IgD-negative memory B cell (primary cell): ENCODE data around the gene HIPK2. TPM values are rescaled to one million over a fixed set of nuclear protein-coding genes. Genes with fewer than 3 reads are reported as not detected.
A peak's percentile ranks its signal among the peaks of the same experiment; 100 is the strongest.

ENCODE experiments used
- H3K27ac Mint-ChIP-seq, 3 donors: one replicate each; pipeline ENCODE4 v1.8.0; 2020 to 2022; ENCODE audit warnings: mild to moderate bottlenecking in 3 of 3, mixed read lengths in 3 of 3, moderate library complexity in 1 of 3
- H3K27me3 Mint-ChIP-seq: one replicate; pipeline ENCODE4 v1.8.0; 2021; ENCODE audit warnings: mixed read lengths
- H3K36me3 Mint-ChIP-seq: one replicate; pipeline ENCODE4 v1.8.0; 2020; ENCODE audit warnings: mild to moderate bottlenecking, mixed read lengths
- H3K4me1 Mint-ChIP-seq, 3 donors: one replicate each; pipeline ENCODE4 v1.8.0; 2020 to 2022; ENCODE audit warnings: mixed read lengths in 3 of 3, mild to moderate bottlenecking in 1 of 3
- H3K4me3 Mint-ChIP-seq, 4 donors: one replicate each; pipeline ENCODE4 v1.8.0; 2020 to 2022; ENCODE audit warnings: mild to moderate bottlenecking in 4 of 4, mixed read lengths in 4 of 4, moderate library complexity in 3 of 4
- H3K9me3 Mint-ChIP-seq, 3 donors: one replicate each; pipeline ENCODE4 v1.8.0; 2020 to 2021; ENCODE audit warnings: mixed read lengths in 3 of 3, mild to moderate bottlenecking in 1 of 3
- polyA plus RNA-seq: library from polyadenylated mRNA; unstranded; fragments of 300-500 nt; fragmentation: Illumina TruSeq; gene quantifications from one replicate; pipeline ENCODE4 v1.2.3, GENCODE V29; 2021

The HIPK2 gene
- polyA plus RNA-seq, 1 donor from 2014 or later: 5.5 TPM

DNA sequence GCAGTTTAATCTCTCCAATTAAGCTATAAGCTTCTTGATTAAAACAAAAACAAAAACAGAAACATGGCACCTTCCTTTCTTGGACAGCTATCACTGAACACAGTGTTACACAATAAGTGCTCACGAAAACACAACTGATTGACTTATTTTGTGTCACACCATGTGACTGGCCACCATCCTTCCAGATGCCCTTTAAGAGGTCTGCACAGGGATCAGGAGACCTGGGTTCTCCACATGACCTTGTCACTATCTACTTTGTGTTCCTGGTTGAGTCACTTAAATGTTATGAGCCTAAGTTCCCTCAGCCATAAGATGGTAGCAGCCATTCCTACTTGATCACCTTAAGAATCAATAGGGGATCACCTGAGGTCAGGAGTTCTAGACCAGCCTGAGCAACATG, 120.1 kb downstream of the HIPK2 start:
- Mint-ChIP-seq H3K27me3 (no peaks in the 10 kb centered on the region), H3K27ac (no peak overlapping the region), H3K4me1 (peaks cover 24 to 35% (median 32%) of the 10 kb centered on the region in 3 donors), H3K4me3 (no peak overlapping the region), H3K36me3 (peaks cover 9% of the 10 kb centered on the region), H3K9me3 (no peaks in the 10 kb centered on the region)

DNA sequence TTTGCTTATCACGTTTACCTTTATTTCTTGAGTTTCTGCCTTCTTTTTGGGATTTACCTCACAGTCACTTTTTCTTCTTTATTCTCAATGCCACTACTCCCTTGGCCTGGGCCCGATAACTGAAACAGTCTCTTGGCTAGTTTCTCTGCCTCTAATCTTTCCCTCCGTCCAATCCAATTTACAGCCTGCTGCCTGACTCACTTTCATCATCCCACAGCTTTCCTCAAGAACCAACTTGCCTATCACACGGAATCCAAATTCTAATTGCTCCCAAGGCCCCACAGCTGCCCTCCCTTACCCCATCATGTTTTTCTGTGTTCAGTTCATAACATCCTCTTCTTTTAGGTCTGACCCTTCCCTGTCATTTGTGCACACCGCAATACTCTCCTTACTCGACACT, 121.4 kb downstream of the HIPK2 start:
- peaks cover 25 to 35% (median 30%) of the 10 kb centered on the region in 3 donors for H3K4me1 Mint-ChIP-seq
- H3K27ac Mint-ChIP-seq: peak overlapping the region in 2 of 3 donors; percentile 1 to 12
- H3K36me3 Mint-ChIP-seq: peaks cover 6% of the 10 kb centered on the region
- peak overlapping the region in 1 of 4 donors; percentile 33 for H3K4me3 Mint-ChIP-seq
- no peaks in the 10 kb centered on the region for H3K27me3 Mint-ChIP-seq
- no peaks in the 10 kb centered on the region for H3K9me3 Mint-ChIP-seq

DNA sequence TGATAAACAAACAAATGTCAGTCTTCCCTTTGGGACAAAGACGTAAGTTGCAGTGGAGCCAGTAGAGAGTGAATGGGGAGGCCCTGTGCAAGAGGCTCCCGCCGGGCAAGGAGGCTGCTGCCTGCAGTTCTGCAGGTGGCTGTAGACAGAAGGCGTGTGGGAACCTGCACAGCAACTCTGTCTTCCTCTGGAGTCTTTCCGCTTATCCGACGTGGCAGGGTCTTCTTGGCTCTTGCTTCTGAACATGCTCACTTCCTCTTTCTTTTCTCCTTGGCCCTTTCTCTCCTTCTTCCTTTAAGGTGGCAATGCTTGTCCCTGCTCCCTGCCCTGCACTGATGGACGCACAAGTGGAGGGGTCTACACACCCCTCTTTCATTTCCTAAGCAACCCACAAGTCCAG, 122.5 kb downstream of the HIPK2 start:
- Mint-ChIP-seq H3K27ac (peak overlapping the region in 2 of 3 donors; percentile 51 to 84), H3K9me3 (no peaks in the 10 kb centered on the region), H3K4me1 (peaks cover 26 to 34% (median 29%) of the 10 kb centered on the region in 3 donors), H3K4me3 (no peak overlapping the region), H3K36me3 (peaks cover 6% of the 10 kb centered on the region), H3K27me3 (no peaks in the 10 kb centered on the region)

GRCh38 chr7:139654276-139655181, 123.3 kb downstream of the HIPK2 start:
- no peaks in the 10 kb centered on the region for H3K27me3 Mint-ChIP-seq
- no peak overlapping the region for H3K4me3 Mint-ChIP-seq
- peaks cover 27 to 37% (median 32%) of the 10 kb centered on the region in 3 donors for H3K4me1 Mint-ChIP-seq
- H3K27ac Mint-ChIP-seq: peak overlapping the region in 2 of 3 donors; percentile 51 to 76
- H3K9me3 Mint-ChIP-seq: no peaks in the 10 kb centered on the region
- H3K36me3 Mint-ChIP-seq: peaks cover 6% of the 10 kb centered on the region

- H3K9me3 Mint-ChIP-seq: no peaks in the 10 kb centered on the region
- peaks cover 37 to 56% (median 53%) of the 10 kb centered on the region in 3 donors for H3K4me1 Mint-ChIP-seq
- no peak overlapping the region for H3K27ac Mint-ChIP-seq
- H3K4me3 Mint-ChIP-seq: no peak overlapping the region
- H3K36me3 Mint-ChIP-seq: peaks cover 6% of the 10 kb centered on the region
- H3K27me3 Mint-ChIP-seq: no peaks in the 10 kb centered on the region
These were observed 125.9 kb downstream of the HIPK2 start for GRCh38 chr7:139651914-139652313.

- no peaks in the 10 kb centered on the region for H3K9me3 Mint-ChIP-seq
- H3K4me1 Mint-ChIP-seq: peaks cover 37 to 60% (median 54%) of the 10 kb centered on the region in 3 donors
- H3K27me3 Mint-ChIP-seq: no peaks in the 10 kb centered on the region
- peak overlapping the region in 2 of 3 donors; percentile 43 to 51 for H3K27ac Mint-ChIP-seq
- H3K36me3 Mint-ChIP-seq: peaks cover 5% of the 10 kb centered on the region
- H3K4me3 Mint-ChIP-seq: no peak overlapping the region
These were observed 126.5 kb downstream of the HIPK2 start for GRCh38 chr7:139651308-139651707.

- Mint-ChIP-seq H3K4me3 (peak overlapping the region in 1 of 4 donors; percentile 91), H3K36me3 (no peaks in the 10 kb centered on the region), H3K27ac (peak overlapping the region in 2 of 3 donors; percentile 51 to 87), H3K9me3 (no peaks in the 10 kb centered on the region), H3K4me1 (peaks cover 41 to 58% (median 51%) of the 10 kb centered on the region in 3 donors), H3K27me3 (no peaks in the 10 kb centered on the region)
These were observed 127.2 kb downstream of the HIPK2 start for GRCh38 chr7:139650429-139651100.

DNA sequence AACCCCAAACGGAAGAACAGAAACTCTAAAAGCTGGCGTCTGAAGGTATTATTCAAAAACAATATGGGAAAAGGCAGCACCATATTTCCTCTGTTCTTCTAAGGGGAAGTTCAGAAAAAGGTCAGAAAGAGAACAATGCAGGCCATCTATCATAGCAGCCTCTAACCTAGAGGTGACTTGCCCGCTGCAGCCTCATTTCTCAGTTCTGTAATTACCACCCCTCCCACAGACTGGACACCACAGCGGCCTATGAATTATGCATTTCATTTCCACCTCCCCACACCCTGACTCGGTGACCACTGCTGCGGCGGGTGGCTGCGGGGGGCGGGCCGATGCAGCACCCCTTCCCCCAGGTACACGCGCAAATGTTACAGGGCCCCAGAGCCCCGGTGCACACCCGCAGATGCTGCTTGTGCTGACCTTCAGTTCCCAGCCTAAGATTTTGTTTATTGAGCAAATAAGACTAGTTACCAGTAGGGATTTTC, 128.8 kb downstream of the HIPK2 start:
- H3K27ac Mint-ChIP-seq: peak overlapping the region; percentile 56 to 87 (median 80)
- no peaks in the 10 kb centered on the region for H3K36me3 Mint-ChIP-seq
- H3K4me3 Mint-ChIP-seq: peak overlapping the region; percentile 34 to 91 (median 82)
- no peaks in the 10 kb centered on the region for H3K9me3 Mint-ChIP-seq
- peaks cover 37 to 51% (median 45%) of the 10 kb centered on the region in 3 donors for H3K4me1 Mint-ChIP-seq
- no peaks in the 10 kb centered on the region for H3K27me3 Mint-ChIP-seq

- Mint-ChIP-seq H3K27ac (peak overlapping the region; percentile 56 to 87 (median 80)), H3K9me3 (no peaks in the 10 kb centered on the region), H3K36me3 (no peaks in the 10 kb centered on the region), H3K27me3 (no peaks in the 10 kb centered on the region), H3K4me3 (peak overlapping the region; percentile 34 to 91 (median 82)), H3K4me1 (peaks cover 37 to 51% (median 45%) of the 10 kb centered on the region in 3 donors)
These were observed 129.4 kb downstream of the HIPK2 start for GRCh38 chr7:139648391-139648861.

GRCh38 chr7:139647814-139648390, 129.9 kb downstream of the HIPK2 start:
- peak overlapping the region; percentile 34 to 90 (median 60) for H3K4me3 Mint-ChIP-seq
- H3K36me3 Mint-ChIP-seq: no peaks in the 10 kb centered on the region
- no peaks in the 10 kb centered on the region for H3K9me3 Mint-ChIP-seq
- H3K4me1 Mint-ChIP-seq: peaks cover 37 to 48% (median 45%) of the 10 kb centered on the region in 3 donors
- peak overlapping the region; percentile 56 to 87 (median 80) for H3K27ac Mint-ChIP-seq
- no peaks in the 10 kb centered on the region for H3K27me3 Mint-ChIP-seq

DNA sequence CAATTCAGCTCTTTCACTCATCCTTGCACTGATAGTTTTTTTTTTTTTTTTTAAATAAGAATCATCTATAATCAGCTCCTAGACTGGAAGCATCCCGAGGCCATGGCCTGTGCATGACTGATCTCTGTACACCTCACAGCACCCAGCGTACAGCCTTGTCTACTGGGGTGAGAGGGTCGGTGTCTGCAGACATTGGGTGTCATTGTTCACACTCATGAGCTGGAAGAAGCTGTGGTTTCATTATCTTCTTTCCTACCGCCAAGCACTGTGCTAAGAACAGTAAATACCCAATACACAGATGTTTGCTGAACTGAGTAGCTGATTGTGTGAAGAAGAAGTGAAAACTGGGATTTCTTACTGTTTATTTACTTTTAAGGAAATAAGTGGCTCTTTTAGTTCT, 130.7 kb downstream of the HIPK2 start:
- peak overlapping the region; percentile 56 to 87 (median 80) for H3K27ac Mint-ChIP-seq

DNA sequence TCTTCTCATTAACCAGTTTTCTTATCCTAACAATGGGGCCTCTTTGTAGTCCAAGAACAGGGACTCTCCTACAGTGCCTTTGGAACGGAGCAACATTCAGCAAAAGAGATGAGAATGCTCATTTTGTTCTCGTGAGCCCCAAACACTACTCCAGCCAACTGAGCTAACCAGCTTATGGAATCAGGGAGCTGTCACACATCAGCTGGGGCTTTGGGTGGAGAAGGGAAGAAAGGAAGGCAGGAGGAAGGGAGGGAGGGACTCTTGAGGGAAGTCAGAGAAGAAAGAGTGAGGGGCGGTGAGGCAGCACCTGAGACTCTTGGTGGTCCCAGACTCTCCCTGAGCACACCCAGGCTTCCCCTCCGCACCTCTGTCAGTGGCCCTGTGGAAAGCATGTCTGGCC, 131.2 kb downstream of the HIPK2 start:
- Mint-ChIP-seq H3K4me1 (peaks cover 37 to 45% (median 42%) of the 10 kb centered on the region in 3 donors), H3K27ac (peak overlapping the region in 1 of 3 donors; percentile 54), H3K27me3 (no peaks in the 10 kb centered on the region), H3K9me3 (no peaks in the 10 kb centered on the region), H3K4me3 (peak overlapping the region in 2 of 4 donors; percentile 46 to 68), H3K36me3 (no peaks in the 10 kb centered on the region)

More for the DNA sequence above, 130.7 kb downstream of the HIPK2 start:
- H3K4me1 Mint-ChIP-seq: peaks cover 37 to 44% (median 43%) of the 10 kb centered on the region in 3 donors
- H3K27me3 Mint-ChIP-seq: no peaks in the 10 kb centered on the region
- peak overlapping the region in 3 of 4 donors; percentile 17 to 46 (median 34) for H3K4me3 Mint-ChIP-seq
- no peaks in the 10 kb centered on the region for H3K36me3 Mint-ChIP-seq
- H3K9me3 Mint-ChIP-seq: no peaks in the 10 kb centered on the region

GRCh38 chr7:139645572-139646523, 131.9 kb downstream of the HIPK2 start:
- Mint-ChIP-seq H3K9me3 (no peaks in the 10 kb centered on the region), H3K27ac (peak overlapping the region; percentile 54 to 80 (median 58))

More at GRCh38 chr7:139645572-139646523, 131.9 kb downstream of the HIPK2 start:
- Mint-ChIP-seq H3K27me3 (no peaks in the 10 kb centered on the region), H3K36me3 (no peaks in the 10 kb centered on the region), H3K4me3 (peak overlapping the region in 2 of 4 donors; percentile 38 to 70), H3K4me1 (peaks cover 37 to 43% (median 42%) of the 10 kb centered on the region in 3 donors)
